ENCODE data around the gene FBXL7.

DNA sequence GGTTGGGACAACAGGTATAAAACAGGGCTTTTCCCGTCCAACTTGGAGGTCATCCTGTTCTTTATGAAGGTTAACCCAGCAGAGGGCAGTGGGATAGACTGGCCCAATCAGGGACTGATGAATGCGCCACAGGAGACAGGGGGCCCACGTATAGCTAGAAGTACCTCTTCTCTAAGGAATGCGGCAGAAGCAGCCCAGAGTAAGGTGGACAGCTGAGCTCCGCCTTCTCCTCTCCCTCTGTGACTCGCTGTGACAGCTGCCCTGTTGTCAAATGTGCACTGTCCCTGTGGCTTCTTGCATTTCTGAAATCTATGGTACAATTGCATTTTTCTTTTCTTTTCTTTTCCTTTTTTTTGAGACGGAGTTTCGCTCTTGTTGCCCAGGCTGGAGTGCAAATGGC is 306.6 kb downstream of the FBXL7 start:
- TF ChIP-seq, protein P1, sequence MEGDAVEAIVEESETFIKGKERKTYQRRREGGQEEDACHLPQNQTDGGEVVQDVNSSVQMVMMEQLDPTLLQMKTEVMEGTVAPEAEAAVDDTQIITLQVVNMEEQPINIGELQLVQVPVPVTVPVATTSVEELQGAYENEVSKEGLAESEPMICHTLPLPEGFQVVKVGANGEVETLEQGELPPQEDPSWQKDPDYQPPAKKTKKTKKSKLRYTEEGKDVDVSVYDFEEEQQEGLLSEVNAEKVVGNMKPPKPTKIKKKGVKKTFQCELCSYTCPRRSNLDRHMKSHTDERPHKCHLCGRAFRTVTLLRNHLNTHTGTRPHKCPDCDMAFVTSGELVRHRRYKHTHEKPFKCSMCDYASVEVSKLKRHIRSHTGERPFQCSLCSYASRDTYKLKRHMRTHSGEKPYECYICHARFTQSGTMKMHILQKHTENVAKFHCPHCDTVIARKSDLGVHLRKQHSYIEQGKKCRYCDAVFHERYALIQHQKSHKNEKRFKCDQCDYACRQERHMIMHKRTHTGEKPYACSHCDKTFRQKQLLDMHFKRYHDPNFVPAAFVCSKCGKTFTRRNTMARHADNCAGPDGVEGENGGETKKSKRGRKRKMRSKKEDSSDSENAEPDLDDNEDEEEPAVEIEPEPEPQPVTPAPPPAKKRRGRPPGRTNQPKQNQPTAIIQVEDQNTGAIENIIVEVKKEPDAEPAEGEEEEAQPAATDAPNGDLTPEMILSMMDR (conservative IDR thresholded peaks at IDR 0.05; ENCODE audit: low read length): no peak
- no peak for TF ChIP-seq EZH2phosphoT487 (IDR thresholded peaks at IDR 0.05; ENCODE audit: borderline replicate concordance)
